OCI-LY7 (cell line): ENCODE data around the gene IL25. TPM values are rescaled to one million over a fixed set of nuclear protein-coding genes. Genes with fewer than 3 reads are reported as not detected.

ENCODE experiments used
- BruUV-seq: library from RNA; stranded (reverse); fragments of 400-500 nt; replicated peaks from 2 replicates; lab custom pipeline; 2021; lab: Mats Ljungman, UMichigan
- CTCF ChIA-PET: fragments of 300-600 bp; sonication (Branson Sonifier 250); formaldehyde crosslinking; loops from one replicate; lab custom pipeline; 2022; ENCODE audit warnings: antibody characterized with exemption; ENCODE audit not compliant: unreplicated experiment; lab: Charles Lee
- POLR2A ChIA-PET: fragments of 300-600 bp; sonication (Branson Sonifier 250); formaldehyde crosslinking; loops from one replicate; lab custom pipeline; 2022; ENCODE audit warnings: antibody characterized with exemption; lab: Charles Lee
- DNase-seq: peaks from one replicate; pipeline ENCODE4 v3.0.0-alpha.2; 2015; ENCODE audit warnings: low spot score
- H2AFZ ChIP-seq: fragments of 200-600 bp; sonication (generic), shearing (Covaris generic); 2 replicates; pipeline ENCODE4 v1.6.1; 2014; ENCODE audit warnings: mild to moderate bottlenecking, antibody characterized with exemption, low read length, moderate library complexity
- H3K27ac ChIP-seq: fragments of 200-600 bp; sonication (generic); 2 replicates; pipeline ENCODE4 v1.5.1; 2014; ENCODE audit warnings: mixed run types, low read depth, mild to moderate bottlenecking, moderate library complexity, low read length, inconsistent platforms; ENCODE audit not compliant: poor library complexity, severe bottlenecking
- H3K36me3 ChIP-seq: fragments of 200-600 bp; sonication (generic); 2 replicates; pipeline ENCODE4 v1.6.1; 2014; ENCODE audit warnings: mild to moderate bottlenecking, antibody characterized with exemption, low read length, moderate library complexity, mixed read lengths; ENCODE audit not compliant: insufficient read depth
- H3K4me1 ChIP-seq: fragments of 200-600 bp; sonication (generic); 2 replicates; pipeline ENCODE4 v1.5.1; 2014; ENCODE audit warnings: mild to moderate bottlenecking, low read length; ENCODE audit not compliant: insufficient read depth, poor library complexity, severe bottlenecking
- H3K4me2 ChIP-seq: fragments of 200-600 bp; sonication (generic); 2 replicates; pipeline ENCODE4 v1.6.1; 2014; ENCODE audit warnings: mild to moderate bottlenecking, low read length
- H3K4me3 ChIP-seq: fragments of 200-600 bp; sonication (generic); 2 replicates; pipeline ENCODE4 v1.5.1; 2014; ENCODE audit warnings: mild to moderate bottlenecking, low read depth, low read length; ENCODE audit not compliant: poor library complexity, severe bottlenecking
- H3K79me2 ChIP-seq: fragments of 200-600 bp; sonication (generic); 2 replicates; pipeline ENCODE4 v1.6.1; 2016; ENCODE audit warnings: low read depth, mild to moderate bottlenecking, low read length, moderate library complexity, mixed read lengths; ENCODE audit not compliant: insufficient read depth
- H3K9me2 ChIP-seq: fragments of 200-600 bp; sonication (generic); 2 replicates; pipeline ENCODE4 v1.6.1; 2016; ENCODE audit warnings: mild to moderate bottlenecking, low read length, mixed read lengths; ENCODE audit not compliant: insufficient read depth
- H3K9me3 ChIP-seq: fragments of 200-600 bp; sonication (generic); 2 replicates; pipeline ENCODE4 v1.6.1; 2014; ENCODE audit warnings: mild to moderate bottlenecking, mixed run types, low read length, mixed read lengths
- H4K20me1 ChIP-seq: fragments of 200-600 bp; sonication (generic); 2 replicates; pipeline ENCODE4 v1.6.1; 2014; ENCODE audit warnings: mild to moderate bottlenecking, antibody characterized with exemption, low read length, moderate library complexity, mixed read lengths; ENCODE audit not compliant: insufficient read depth
- EZH2phosphoT487 ChIP-seq: fragments of 200-600 bp; sonication (generic); IDR thresholded peaks from 2 replicates; pipeline ENCODE4 v1.6.1; 2018; ENCODE audit warnings: low read depth, borderline replicate concordance, mild to moderate bottlenecking, mixed run types, antibody characterized with exemption, low read length, moderate library complexity, mixed read lengths
- intact Hi-C: fragments of 100-400 bp; cut with micrococcal nuclease; formaldehyde crosslinking; loops from one replicate; pipeline ENCODE4 v1.10.0; 2022; ENCODE audit not compliant: unreplicated experiment
- total RNA-seq, 2 experiments: library from RNA; depleted of rRNA in 1 of 2; stranded (reverse); fragments of >200 nt in 1 of 2; shearing (Covaris generic) in 1 of 2; gene quantifications; 2 replicates each; pipeline ENCODE4 v1.2.3, GENCODE V29; 2014 to 2022
- TF ChIP-seq, protein P1 (sequence below): fragments of 200-600 bp; sonication (generic); conservative IDR thresholded peaks from 2 replicates; pipeline ENCODE4 v1.5.1; 2014; ENCODE audit warnings: mild to moderate bottlenecking, antibody characterized with exemption, low read length, moderate library complexity, mixed read lengths

The IL25 gene
- total RNA-seq, 2 experiments from 2014 or later, result not detected

- ChIA-PET CTCF (interaction anchor here (0.6 to 1.1 kb wide), 2 partner anchors 58 to 74 kb away, joined by 3 to 4 read pairs; no protein-coding TSS in a partner anchor), POLR2A (no interaction called here)
- Histone ChIP-seq H3K27ac (no peak overlapping the region), H3K4me2 (no peak overlapping the region), H2AFZ (no peak overlapping the region), H3K4me3 (no peak overlapping the region), H3K4me1 (no peaks in the 10 kb centered on the region), H4K20me1 (no peaks in the 10 kb centered on the region), H3K9me2 (no peaks in the 10 kb centered on the region), H3K9me3 (no peaks in the 10 kb centered on the region), H3K36me3 (no peaks in the 10 kb centered on the region), H3K79me2 (no peaks in the 10 kb centered on the region)
- no peak for TF ChIP-seq EZH2phosphoT487
- TF ChIP-seq, protein P1, sequence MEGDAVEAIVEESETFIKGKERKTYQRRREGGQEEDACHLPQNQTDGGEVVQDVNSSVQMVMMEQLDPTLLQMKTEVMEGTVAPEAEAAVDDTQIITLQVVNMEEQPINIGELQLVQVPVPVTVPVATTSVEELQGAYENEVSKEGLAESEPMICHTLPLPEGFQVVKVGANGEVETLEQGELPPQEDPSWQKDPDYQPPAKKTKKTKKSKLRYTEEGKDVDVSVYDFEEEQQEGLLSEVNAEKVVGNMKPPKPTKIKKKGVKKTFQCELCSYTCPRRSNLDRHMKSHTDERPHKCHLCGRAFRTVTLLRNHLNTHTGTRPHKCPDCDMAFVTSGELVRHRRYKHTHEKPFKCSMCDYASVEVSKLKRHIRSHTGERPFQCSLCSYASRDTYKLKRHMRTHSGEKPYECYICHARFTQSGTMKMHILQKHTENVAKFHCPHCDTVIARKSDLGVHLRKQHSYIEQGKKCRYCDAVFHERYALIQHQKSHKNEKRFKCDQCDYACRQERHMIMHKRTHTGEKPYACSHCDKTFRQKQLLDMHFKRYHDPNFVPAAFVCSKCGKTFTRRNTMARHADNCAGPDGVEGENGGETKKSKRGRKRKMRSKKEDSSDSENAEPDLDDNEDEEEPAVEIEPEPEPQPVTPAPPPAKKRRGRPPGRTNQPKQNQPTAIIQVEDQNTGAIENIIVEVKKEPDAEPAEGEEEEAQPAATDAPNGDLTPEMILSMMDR, result no peak
- intact Hi-C loops, result loop anchor here (1.0 to 5.0 kb wide), 3 partner anchors 53 to 259 kb away; no protein-coding TSS in a partner anchor
- no TSS peak for BruUV-seq
- DNase-seq, result no peak
These were observed 8.4 kb downstream of the IL25 start for GRCh38 chr14:23380976-23381375.

DNA sequence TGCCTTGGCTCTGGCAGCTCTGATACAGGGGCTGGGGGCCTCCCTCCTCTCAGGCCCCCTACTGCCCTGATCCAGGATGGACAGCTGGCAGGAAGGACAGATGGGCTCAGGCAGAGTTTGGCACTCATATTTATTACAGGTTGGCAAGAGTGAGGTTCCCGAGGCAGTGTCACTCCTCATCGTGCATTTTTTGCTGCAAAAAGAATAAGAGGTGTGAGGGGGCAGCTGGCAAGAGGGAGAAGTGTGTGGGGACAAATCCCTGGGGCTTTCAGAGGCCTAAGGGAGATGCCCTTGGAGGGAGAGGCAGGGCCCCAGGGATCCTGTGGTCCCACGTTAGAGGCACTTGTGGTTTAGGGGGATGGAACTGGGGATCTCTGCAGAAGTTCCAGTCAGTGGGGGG is 9.3 kb downstream of the IL25 start:
- DNase-seq, result no peak
- Histone ChIP-seq H3K27ac (no peak overlapping the region), H3K9me3 (no peaks in the 10 kb centered on the region), H3K36me3 (no peaks in the 10 kb centered on the region), H3K4me1 (no peaks in the 10 kb centered on the region), H3K79me2 (no peaks in the 10 kb centered on the region), H3K9me2 (no peaks in the 10 kb centered on the region), H2AFZ (no peak overlapping the region), H4K20me1 (no peaks in the 10 kb centered on the region), H3K4me2 (no peak overlapping the region), H3K4me3 (no peak overlapping the region)
- ChIA-PET CTCF (no interaction called here), POLR2A (interaction anchor here (0.7 kb wide), 1 partner anchor 43 kb away, joined by 3 read pairs; no protein-coding TSS in a partner anchor)
- TF ChIP-seq, protein P1, result no peak
- no peak for TF ChIP-seq EZH2phosphoT487
- no TSS peak for BruUV-seq
- intact Hi-C loops, result loop anchor here (5.0 kb wide), 1 partner anchor 260 kb away; no protein-coding TSS in a partner anchor

DNA sequence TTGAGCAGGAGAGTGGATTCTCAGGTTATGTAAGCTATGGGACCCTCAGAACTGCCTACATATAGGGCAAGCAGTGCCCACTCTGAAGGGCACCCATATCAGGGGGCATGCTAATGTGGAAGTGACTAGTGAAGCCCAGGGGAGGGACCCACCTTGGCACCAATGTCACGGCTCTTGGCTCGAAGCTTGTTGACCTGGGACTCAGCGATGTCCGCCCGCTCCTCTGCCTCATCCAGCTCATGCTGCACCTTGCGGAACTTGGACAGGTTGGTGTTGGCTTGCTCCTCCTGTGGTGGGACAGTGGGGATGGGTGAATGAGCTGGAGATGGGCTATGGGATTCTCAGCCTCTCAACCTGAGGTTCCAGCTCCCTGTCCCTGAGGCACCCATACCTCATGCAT is 9.7 kb downstream of the IL25 start:
- H3K4me3 ChIP-seq, result no peak overlapping the region
- ChIA-PET CTCF (no interaction called here), POLR2A (no interaction called here)
- no peak for DNase-seq
- H3K4me1 ChIP-seq, result no peaks in the 10 kb centered on the region
- H4K20me1 ChIP-seq, result no peaks in the 10 kb centered on the region
- H3K36me3 ChIP-seq, result no peaks in the 10 kb centered on the region
- H2AFZ ChIP-seq, result no peak overlapping the region
- H3K79me2 ChIP-seq, result no peaks in the 10 kb centered on the region
- H3K4me2 ChIP-seq, result no peak overlapping the region
- no peak for TF ChIP-seq EZH2phosphoT487
- TF ChIP-seq, protein P1, result no peak
- no peak overlapping the region for H3K27ac ChIP-seq
- H3K9me3 ChIP-seq, result no peaks in the 10 kb centered on the region
- BruUV-seq, result no TSS peak
- intact Hi-C loops, result loop anchor here (5.0 kb wide), 1 partner anchor 260 kb away; no protein-coding TSS in a partner anchor
- H3K9me2 ChIP-seq, result no peaks in the 10 kb centered on the region
